GM12874 (cell line): ENCODE measurements around the gene MORN1.

Experiments
- CTCF ChIP-seq: IDR thresholded peaks from 2 replicates; pipeline ENCODE4 v1.5.1; 2011; ENCODE audit warnings: low read depth, mild to moderate bottlenecking, control low read depth, low read length, moderate library complexity; ENCODE audit not compliant: insufficient read depth

The MORN1 gene

GRCh38 chr1:2300004-2300771 is 91.2 kb downstream of the MORN1 start:
- TF ChIP-seq CTCF: no peak

GRCh38 chr1:2299131-2299627 is 92.2 kb downstream of the MORN1 start:
- TF ChIP-seq CTCF: no peak

- no peak for TF ChIP-seq CTCF
These were observed 92.7 kb downstream of the MORN1 start for GRCh38 chr1:2298685-2299084.

GRCh38 chr1:2297246-2298011 is 93.9 kb downstream of the MORN1 start:
- TF ChIP-seq CTCF: no peak

- no peak for TF ChIP-seq CTCF
These were observed 94.7 kb downstream of the MORN1 start for GRCh38 chr1:2296614-2297013.

GRCh38 chr1:2295526-2295925 is 95.8 kb downstream of the MORN1 start:
- TF ChIP-seq CTCF: no peak

GRCh38 chr1:2294725-2295078 is 96.7 kb downstream of the MORN1 start:
- no peak for TF ChIP-seq CTCF
